ENCODE results near the gene ANP32D. TPM values are rescaled to one million over a fixed set of nuclear protein-coding genes. Genes with fewer than 3 reads are reported as not detected.
"Not testable (repeated sequence)": the region's sequence is repeated elsewhere in the genome, so short reads cannot be mapped to it uniquely, and the experiment has no call there.

The ANP32D gene
- not detected for total RNA-seq
- long read RNA-seq, result 0 reads

DNA sequence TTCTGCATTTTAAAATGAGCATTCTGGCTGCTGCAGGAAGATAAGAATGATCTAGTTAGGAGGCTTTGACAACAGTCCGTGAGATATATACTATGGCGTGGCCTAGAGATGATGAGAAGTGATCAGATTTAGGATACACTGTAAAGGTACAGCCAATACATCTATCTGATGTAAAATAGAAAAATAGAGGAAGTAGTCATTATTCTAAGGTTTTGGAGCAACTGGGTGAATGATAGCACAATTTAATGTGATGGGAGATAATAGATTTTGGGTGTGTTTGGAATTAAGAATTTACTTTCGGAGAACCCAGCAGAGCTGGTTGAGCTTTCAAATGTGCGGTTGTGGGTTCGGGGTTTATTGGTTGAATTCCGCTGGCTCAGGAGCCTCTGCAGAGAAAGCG, at the start of gene ANP32D:
Gene ANP32D, plus strand, starts transcription at position 301 of the 400 bp plus-strand sequence. CDS start 106 bp downstream, outside the sequence.
- Histone ChIP-seq H3K9me3 (peaks cover 25% of the 10 kb centered on the region), H3K27me3 (ENCODE audit: low read depth) (no peaks in the 10 kb centered on the region), H3K36me3 (no peaks in the 10 kb centered on the region), H3K27ac (no peak within 1 kb of the TSS), H3K4me1 (no peaks in the 10 kb centered on the region), H3K4me3 (no peak within 1 kb of the TSS)
- intact Hi-C loops (cut with DNase I), result no loop called here
- TF ChIP-seq, protein P1, sequence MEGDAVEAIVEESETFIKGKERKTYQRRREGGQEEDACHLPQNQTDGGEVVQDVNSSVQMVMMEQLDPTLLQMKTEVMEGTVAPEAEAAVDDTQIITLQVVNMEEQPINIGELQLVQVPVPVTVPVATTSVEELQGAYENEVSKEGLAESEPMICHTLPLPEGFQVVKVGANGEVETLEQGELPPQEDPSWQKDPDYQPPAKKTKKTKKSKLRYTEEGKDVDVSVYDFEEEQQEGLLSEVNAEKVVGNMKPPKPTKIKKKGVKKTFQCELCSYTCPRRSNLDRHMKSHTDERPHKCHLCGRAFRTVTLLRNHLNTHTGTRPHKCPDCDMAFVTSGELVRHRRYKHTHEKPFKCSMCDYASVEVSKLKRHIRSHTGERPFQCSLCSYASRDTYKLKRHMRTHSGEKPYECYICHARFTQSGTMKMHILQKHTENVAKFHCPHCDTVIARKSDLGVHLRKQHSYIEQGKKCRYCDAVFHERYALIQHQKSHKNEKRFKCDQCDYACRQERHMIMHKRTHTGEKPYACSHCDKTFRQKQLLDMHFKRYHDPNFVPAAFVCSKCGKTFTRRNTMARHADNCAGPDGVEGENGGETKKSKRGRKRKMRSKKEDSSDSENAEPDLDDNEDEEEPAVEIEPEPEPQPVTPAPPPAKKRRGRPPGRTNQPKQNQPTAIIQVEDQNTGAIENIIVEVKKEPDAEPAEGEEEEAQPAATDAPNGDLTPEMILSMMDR (IDR thresholded peaks at IDR 0.05), result no peak
- ATAC-seq, result no peak
- DNase-seq, result no peak

DNA sequence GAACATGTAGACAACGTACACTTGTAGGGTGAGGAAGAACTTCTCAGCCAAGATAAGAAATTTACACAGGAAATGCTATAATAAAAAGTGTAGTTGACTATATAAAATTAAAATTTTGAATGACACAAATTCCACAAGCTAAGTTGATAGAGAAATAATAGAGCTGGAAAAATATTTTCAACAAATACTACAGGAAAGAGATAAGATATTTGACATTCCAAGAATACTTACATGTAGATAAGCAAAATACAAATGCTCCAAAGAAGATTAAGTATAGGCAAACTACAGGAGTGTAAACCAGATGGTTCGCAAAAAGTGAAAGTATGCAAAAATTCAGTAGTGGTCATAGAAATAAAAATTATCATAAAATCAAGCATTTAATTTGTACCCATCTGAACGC, 49.2 kb upstream of the ANP32D start:
- Histone ChIP-seq H3K27ac (no peak overlapping the region), H3K9me3 (no peaks in the 10 kb centered on the region), H3K36me3 (no peaks in the 10 kb centered on the region), H3K4me1 (no peaks in the 10 kb centered on the region), H3K4me3 (no peak overlapping the region), H3K27me3 (ENCODE audit: low read depth) (no peaks in the 10 kb centered on the region)
- no peak for ATAC-seq
- intact Hi-C loops (cut with DNase I), result no loop called here
- DNase-seq, result no peak
- TF ChIP-seq, protein P1 (IDR thresholded peaks at IDR 0.05), result no peak

DNA sequence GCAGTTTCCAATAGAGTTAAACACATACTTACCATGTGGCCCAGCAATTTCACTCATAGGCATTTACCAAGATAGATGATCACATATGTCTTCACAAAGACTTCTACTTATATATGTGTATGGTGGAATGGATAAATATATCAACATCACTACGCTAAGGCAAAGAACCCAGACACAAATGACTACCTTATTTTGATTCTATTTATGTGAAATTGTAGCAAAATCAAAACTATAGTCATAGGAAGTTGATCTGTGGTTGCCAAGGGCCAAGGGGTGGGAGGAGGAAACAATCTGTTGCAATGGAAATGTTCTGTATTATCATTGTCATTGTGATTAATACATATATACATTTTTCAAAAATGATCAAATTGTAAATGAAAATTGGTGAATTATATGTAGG, 47.7 kb upstream of the ANP32D start:
- H3K27me3 ChIP-seq (ENCODE audit: low read depth), result no peaks in the 10 kb centered on the region
- no peak for DNase-seq
- intact Hi-C loops (cut with DNase I), result no loop called here

DNA sequence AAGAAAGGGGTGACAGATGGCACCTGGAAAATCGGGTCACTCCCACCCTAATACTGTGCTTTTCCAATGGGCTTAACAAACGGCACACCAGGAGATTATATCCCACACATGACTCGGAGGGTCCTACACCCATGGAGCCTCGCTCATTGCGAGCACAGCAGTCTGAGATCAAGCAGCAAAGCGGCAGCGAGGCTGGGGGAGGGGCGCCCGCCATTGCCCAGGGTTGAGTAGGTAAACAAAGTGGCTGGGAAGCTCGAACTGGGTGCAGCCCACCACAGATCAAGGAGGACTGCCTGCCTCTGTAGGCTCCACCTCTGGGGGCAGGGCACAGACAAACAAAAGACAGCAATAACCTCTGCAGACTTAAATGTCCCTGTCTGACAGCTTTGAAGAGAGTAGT, 38.3 kb upstream of the ANP32D start:
- H3K4me3 ChIP-seq; H3K9me3 ChIP-seq; H3K27me3 ChIP-seq (ENCODE audit: low read depth); H3K27ac ChIP-seq; DNase-seq; H3K4me1 ChIP-seq; intact Hi-C loops (cut with DNase I); H3K36me3 ChIP-seq; ATAC-seq: not testable (repeated sequence)

More for the DNA sequence above, 47.7 kb upstream of the ANP32D start:
- no peaks in the 10 kb centered on the region for H3K4me1 ChIP-seq
- H3K36me3 ChIP-seq, result no peaks in the 10 kb centered on the region
- no peaks in the 10 kb centered on the region for H3K9me3 ChIP-seq
- H3K4me3 ChIP-seq, result no peak overlapping the region
- no peak for ATAC-seq
- H3K27ac ChIP-seq, result no peak overlapping the region
- TF ChIP-seq, protein P1 (IDR thresholded peaks at IDR 0.05), result no peak

DNA sequence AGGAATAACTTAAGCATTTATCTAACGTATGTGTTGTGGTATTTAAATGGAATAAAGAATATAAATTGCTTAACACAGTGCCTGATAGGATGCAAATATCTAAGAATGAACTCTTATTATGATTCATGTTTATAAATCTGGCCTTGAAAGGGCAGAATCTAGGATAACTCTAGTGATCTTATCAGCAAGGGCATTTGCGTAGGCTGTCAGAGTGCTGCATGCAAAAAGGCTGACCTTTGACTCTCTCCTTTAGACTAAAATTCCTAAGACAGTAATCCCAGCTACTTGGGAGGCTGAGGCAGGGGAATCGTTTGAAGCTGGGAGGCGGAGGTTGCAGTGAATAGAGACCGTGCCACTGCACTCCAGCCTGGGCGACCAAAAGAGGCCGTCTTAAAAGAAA, 31.3 kb upstream of the ANP32D start:
- H3K4me3 ChIP-seq, result no peak overlapping the region
- DNase-seq (no peak), ATAC-seq (no peak)
- TF ChIP-seq, protein P1 (IDR thresholded peaks at IDR 0.05), result no peak
- no peaks in the 10 kb centered on the region for H3K9me3 ChIP-seq
- no peaks in the 10 kb centered on the region for H3K4me1 ChIP-seq
- no peak overlapping the region for H3K27ac ChIP-seq
- H3K36me3 ChIP-seq, result no peaks in the 10 kb centered on the region
- intact Hi-C loops (cut with DNase I), result no loop called here
- H3K27me3 ChIP-seq (ENCODE audit: low read depth), result no peaks in the 10 kb centered on the region

DNA sequence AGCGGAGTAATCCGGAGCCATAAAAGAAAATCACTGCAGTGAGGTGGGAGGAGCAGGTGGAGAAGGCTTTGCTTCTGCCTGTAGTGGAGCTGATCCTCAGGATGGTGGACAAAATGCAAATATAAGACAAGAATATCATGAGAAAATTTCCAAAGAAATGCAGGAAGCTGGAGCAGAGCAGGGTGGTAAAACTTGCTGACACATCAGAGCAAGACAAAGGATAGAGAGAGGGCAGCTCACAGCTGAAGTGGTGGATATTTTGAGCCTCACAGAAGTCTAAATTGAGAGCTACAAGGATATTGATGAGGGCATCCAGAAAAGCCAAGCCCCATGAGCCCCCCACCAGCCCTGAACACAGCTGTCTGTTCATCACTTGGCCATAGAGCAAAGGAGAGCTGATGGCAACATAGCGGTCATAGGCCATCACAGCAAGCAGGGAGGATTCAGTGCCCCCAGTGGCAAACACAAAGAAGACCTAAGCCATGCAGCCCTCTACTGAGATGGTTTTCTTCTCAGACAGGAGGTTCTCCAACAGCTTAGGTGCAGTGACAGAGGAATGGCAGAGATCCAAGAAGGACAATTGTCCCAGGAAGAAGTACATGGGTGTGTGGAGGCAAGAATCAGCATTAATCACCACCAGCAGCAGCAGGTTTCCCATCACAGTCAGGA, 30.0 kb upstream of the ANP32D start:
- ATAC-seq, result no peak
- DNase-seq, result no peak
- intact Hi-C loops (cut with DNase I), result no loop called here
- Histone ChIP-seq H3K27me3 (ENCODE audit: low read depth) (no peaks in the 10 kb centered on the region), H3K9me3 (no peaks in the 10 kb centered on the region), H3K4me3 (no peak overlapping the region), H3K36me3 (no peaks in the 10 kb centered on the region), H3K4me1 (no peaks in the 10 kb centered on the region), H3K27ac (no peak overlapping the region)
- TF ChIP-seq, protein P1 (IDR thresholded peaks at IDR 0.05), result no peak

All from lower lobe of right lung (tissue), 2 donors.